OCI-LY7 (cell line): ENCODE data around the gene LRPPRC. TPM values are rescaled to one million over a fixed set of nuclear protein-coding genes. Genes with fewer than 3 reads are reported as not detected.

Source experiments
- BruUV-seq: library from RNA; stranded (reverse); fragments of 400-500 nt; replicated peaks from 2 replicates; lab custom pipeline; 2021; lab: Mats Ljungman, UMichigan
- CTCF ChIA-PET: fragments of 300-600 bp; sonication (Branson Sonifier 250); formaldehyde crosslinking; loops from one replicate; lab custom pipeline; 2022; ENCODE audit warnings: antibody characterized with exemption; ENCODE audit not compliant: unreplicated experiment; lab: Charles Lee
- POLR2A ChIA-PET: fragments of 300-600 bp; sonication (Branson Sonifier 250); formaldehyde crosslinking; loops from one replicate; lab custom pipeline; 2022; ENCODE audit warnings: antibody characterized with exemption; lab: Charles Lee
- DNase-seq: peaks from one replicate; pipeline ENCODE4 v3.0.0-alpha.2; 2015; ENCODE audit warnings: low spot score
- H2AFZ ChIP-seq: fragments of 200-600 bp; sonication (generic), shearing (Covaris generic); 2 replicates; pipeline ENCODE4 v1.6.1; 2014; ENCODE audit warnings: mild to moderate bottlenecking, antibody characterized with exemption, low read length, moderate library complexity
- H3K27ac ChIP-seq: fragments of 200-600 bp; sonication (generic); 2 replicates; pipeline ENCODE4 v1.5.1; 2014; ENCODE audit warnings: mixed run types, low read depth, mild to moderate bottlenecking, moderate library complexity, low read length, inconsistent platforms; ENCODE audit not compliant: poor library complexity, severe bottlenecking
- H3K36me3 ChIP-seq: fragments of 200-600 bp; sonication (generic); 2 replicates; pipeline ENCODE4 v1.6.1; 2014; ENCODE audit warnings: mild to moderate bottlenecking, antibody characterized with exemption, low read length, moderate library complexity, mixed read lengths; ENCODE audit not compliant: insufficient read depth
- H3K4me1 ChIP-seq: fragments of 200-600 bp; sonication (generic); 2 replicates; pipeline ENCODE4 v1.5.1; 2014; ENCODE audit warnings: mild to moderate bottlenecking, low read length; ENCODE audit not compliant: insufficient read depth, poor library complexity, severe bottlenecking
- H3K4me2 ChIP-seq: fragments of 200-600 bp; sonication (generic); 2 replicates; pipeline ENCODE4 v1.6.1; 2014; ENCODE audit warnings: mild to moderate bottlenecking, low read length
- H3K4me3 ChIP-seq: fragments of 200-600 bp; sonication (generic); 2 replicates; pipeline ENCODE4 v1.5.1; 2014; ENCODE audit warnings: mild to moderate bottlenecking, low read depth, low read length; ENCODE audit not compliant: poor library complexity, severe bottlenecking
- H3K79me2 ChIP-seq: fragments of 200-600 bp; sonication (generic); 2 replicates; pipeline ENCODE4 v1.6.1; 2016; ENCODE audit warnings: low read depth, mild to moderate bottlenecking, low read length, moderate library complexity, mixed read lengths; ENCODE audit not compliant: insufficient read depth
- H3K9me2 ChIP-seq: fragments of 200-600 bp; sonication (generic); 2 replicates; pipeline ENCODE4 v1.6.1; 2016; ENCODE audit warnings: mild to moderate bottlenecking, low read length, mixed read lengths; ENCODE audit not compliant: insufficient read depth
- H3K9me3 ChIP-seq: fragments of 200-600 bp; sonication (generic); 2 replicates; pipeline ENCODE4 v1.6.1; 2014; ENCODE audit warnings: mild to moderate bottlenecking, mixed run types, low read length, mixed read lengths
- H4K20me1 ChIP-seq: fragments of 200-600 bp; sonication (generic); 2 replicates; pipeline ENCODE4 v1.6.1; 2014; ENCODE audit warnings: mild to moderate bottlenecking, antibody characterized with exemption, low read length, moderate library complexity, mixed read lengths; ENCODE audit not compliant: insufficient read depth
- EZH2phosphoT487 ChIP-seq: fragments of 200-600 bp; sonication (generic); IDR thresholded peaks from 2 replicates; pipeline ENCODE4 v1.6.1; 2018; ENCODE audit warnings: low read depth, borderline replicate concordance, mild to moderate bottlenecking, mixed run types, antibody characterized with exemption, low read length, moderate library complexity, mixed read lengths
- intact Hi-C: fragments of 100-400 bp; cut with micrococcal nuclease; formaldehyde crosslinking; loops from one replicate; pipeline ENCODE4 v1.10.0; 2022; ENCODE audit not compliant: unreplicated experiment
- total RNA-seq, 2 experiments: library from RNA; depleted of rRNA in 1 of 2; stranded (reverse); fragments of >200 nt in 1 of 2; shearing (Covaris generic) in 1 of 2; gene quantifications; 2 replicates each; pipeline ENCODE4 v1.2.3, GENCODE V29; 2014 to 2022
- TF ChIP-seq, protein P1 (sequence below): fragments of 200-600 bp; sonication (generic); conservative IDR thresholded peaks from 2 replicates; pipeline ENCODE4 v1.5.1; 2014; ENCODE audit warnings: mild to moderate bottlenecking, antibody characterized with exemption, low read length, moderate library complexity, mixed read lengths

The LRPPRC gene
- total RNA-seq, 2 experiments from 2014 or later: 64.4 to 136 TPM

- H2AFZ ChIP-seq: no peak overlapping the region
- H3K4me3 ChIP-seq: no peak overlapping the region
- no peaks in the 10 kb centered on the region for H3K9me2 ChIP-seq
- no peaks in the 10 kb centered on the region for H3K79me2 ChIP-seq
- no peaks in the 10 kb centered on the region for H3K9me3 ChIP-seq
- POLR2A ChIA-PET: interaction anchor here (0.7 kb wide), 2 partner anchors 44 to 190 kb away, joined by 3 read pairs; no protein-coding TSS in a partner anchor
- TF ChIP-seq, protein P1, sequence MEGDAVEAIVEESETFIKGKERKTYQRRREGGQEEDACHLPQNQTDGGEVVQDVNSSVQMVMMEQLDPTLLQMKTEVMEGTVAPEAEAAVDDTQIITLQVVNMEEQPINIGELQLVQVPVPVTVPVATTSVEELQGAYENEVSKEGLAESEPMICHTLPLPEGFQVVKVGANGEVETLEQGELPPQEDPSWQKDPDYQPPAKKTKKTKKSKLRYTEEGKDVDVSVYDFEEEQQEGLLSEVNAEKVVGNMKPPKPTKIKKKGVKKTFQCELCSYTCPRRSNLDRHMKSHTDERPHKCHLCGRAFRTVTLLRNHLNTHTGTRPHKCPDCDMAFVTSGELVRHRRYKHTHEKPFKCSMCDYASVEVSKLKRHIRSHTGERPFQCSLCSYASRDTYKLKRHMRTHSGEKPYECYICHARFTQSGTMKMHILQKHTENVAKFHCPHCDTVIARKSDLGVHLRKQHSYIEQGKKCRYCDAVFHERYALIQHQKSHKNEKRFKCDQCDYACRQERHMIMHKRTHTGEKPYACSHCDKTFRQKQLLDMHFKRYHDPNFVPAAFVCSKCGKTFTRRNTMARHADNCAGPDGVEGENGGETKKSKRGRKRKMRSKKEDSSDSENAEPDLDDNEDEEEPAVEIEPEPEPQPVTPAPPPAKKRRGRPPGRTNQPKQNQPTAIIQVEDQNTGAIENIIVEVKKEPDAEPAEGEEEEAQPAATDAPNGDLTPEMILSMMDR: no peak
- TF ChIP-seq EZH2phosphoT487: no peak
- no peak for DNase-seq
- no peaks in the 10 kb centered on the region for H3K36me3 ChIP-seq
- no TSS peak for BruUV-seq
- intact Hi-C loops: no loop called here
- no peak overlapping the region for H3K27ac ChIP-seq
- H4K20me1 ChIP-seq: no peaks in the 10 kb centered on the region
- no peaks in the 10 kb centered on the region for H3K4me1 ChIP-seq
- CTCF ChIA-PET: no interaction called here
- H3K4me2 ChIP-seq: no peak overlapping the region
Measured at GRCh38 chr2:43846140-43846793, 149.5 kb downstream of the LRPPRC start.

DNA sequence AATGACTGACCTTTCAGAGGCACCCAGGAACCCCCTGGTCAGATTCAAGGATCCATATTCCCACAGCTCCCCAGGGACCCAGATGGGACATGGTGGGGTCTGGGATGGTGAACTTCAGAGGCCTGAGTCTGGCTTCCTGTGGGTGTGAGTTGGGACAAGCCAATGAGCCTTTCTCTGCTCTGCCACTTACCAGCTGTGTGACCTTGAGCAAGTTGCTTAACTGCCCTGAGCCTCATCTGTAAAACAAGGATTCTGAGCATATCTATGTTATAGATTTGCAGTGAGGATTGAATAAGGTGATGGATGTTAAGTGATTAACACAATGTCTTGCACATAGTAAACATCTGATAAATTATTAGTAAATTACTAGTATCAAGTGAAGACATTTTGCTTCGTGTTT lies 150.6 kb downstream of the LRPPRC start:
- Histone ChIP-seq H3K4me3 (no peak overlapping the region), H3K4me2 (no peak overlapping the region), H4K20me1 (no peaks in the 10 kb centered on the region), H3K9me3 (no peaks in the 10 kb centered on the region), H3K79me2 (no peaks in the 10 kb centered on the region), H2AFZ (no peak overlapping the region), H3K27ac (no peak overlapping the region), H3K4me1 (no peaks in the 10 kb centered on the region), H3K36me3 (no peaks in the 10 kb centered on the region), H3K9me2 (no peaks in the 10 kb centered on the region)
- intact Hi-C loops: no loop called here
- no TSS peak for BruUV-seq
- POLR2A ChIA-PET: interaction anchor here (0.7 kb wide), 2 partner anchors 23 to 189 kb away, joined by 3 read pairs; no protein-coding TSS in a partner anchor
- TF ChIP-seq EZH2phosphoT487: no peak
- TF ChIP-seq, protein P1: no peak
- CTCF ChIA-PET: no interaction called here
- DNase-seq: no peak

DNA sequence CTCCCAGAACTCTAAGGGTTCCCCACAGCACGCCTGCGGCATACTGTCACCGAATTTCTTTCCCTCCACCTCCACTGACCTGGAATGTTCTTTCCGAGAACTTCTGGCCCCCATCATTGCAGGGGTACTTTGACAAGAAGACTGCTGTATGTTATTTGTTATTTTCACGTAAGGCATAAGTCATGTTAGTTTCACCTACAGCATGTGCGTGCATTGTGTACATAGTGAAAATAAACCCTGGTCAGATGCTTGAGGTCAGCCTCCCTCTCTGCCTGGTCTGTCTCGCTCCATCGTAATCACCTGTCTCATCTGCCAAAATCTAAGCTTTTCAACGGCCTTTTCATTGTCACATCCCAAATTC lies 152.9 kb downstream of the LRPPRC start:
- Histone ChIP-seq H4K20me1 (no peaks in the 10 kb centered on the region), H3K79me2 (no peaks in the 10 kb centered on the region), H3K27ac (no peak overlapping the region), H3K36me3 (no peaks in the 10 kb centered on the region), H2AFZ (no peak overlapping the region), H3K4me2 (no peak overlapping the region), H3K9me2 (no peaks in the 10 kb centered on the region), H3K4me1 (no peaks in the 10 kb centered on the region), H3K4me3 (no peak overlapping the region), H3K9me3 (no peaks in the 10 kb centered on the region)
- DNase-seq: no peak
- no TSS peak for BruUV-seq
- intact Hi-C loops: no loop called here
- TF ChIP-seq, protein P1: no peak
- TF ChIP-seq EZH2phosphoT487: no peak
- ChIA-PET CTCF (no interaction called here), POLR2A (no interaction called here)
